GM18517 (cell line): Measurements from ENCODE around the gene GART.
A peak's percentile ranks its signal among the peaks of the same experiment; 100 is the strongest.
"Not testable (repeated sequence)": the region's sequence is repeated elsewhere in the genome, so short reads cannot be mapped to it uniquely, and the experiment has no call there.

Experiments used
- ATAC-seq: cut with Tn5 transposase; IDR thresholded peaks from one replicate; pipeline ENCODE4 v1.9.1; 2021; ENCODE audit warnings: mild to moderate bottlenecking, moderate library complexity; ENCODE audit not compliant: unreplicated experiment

Gene GART

GRCh38 chr21:33541756-33542639, at the start of gene GART:
GART (minus strand) TSS chr21:33542117; CDS start chr21:33539315, 2,802 bp downstream.
- ATAC-seq = peak; percentile 50

DNA sequence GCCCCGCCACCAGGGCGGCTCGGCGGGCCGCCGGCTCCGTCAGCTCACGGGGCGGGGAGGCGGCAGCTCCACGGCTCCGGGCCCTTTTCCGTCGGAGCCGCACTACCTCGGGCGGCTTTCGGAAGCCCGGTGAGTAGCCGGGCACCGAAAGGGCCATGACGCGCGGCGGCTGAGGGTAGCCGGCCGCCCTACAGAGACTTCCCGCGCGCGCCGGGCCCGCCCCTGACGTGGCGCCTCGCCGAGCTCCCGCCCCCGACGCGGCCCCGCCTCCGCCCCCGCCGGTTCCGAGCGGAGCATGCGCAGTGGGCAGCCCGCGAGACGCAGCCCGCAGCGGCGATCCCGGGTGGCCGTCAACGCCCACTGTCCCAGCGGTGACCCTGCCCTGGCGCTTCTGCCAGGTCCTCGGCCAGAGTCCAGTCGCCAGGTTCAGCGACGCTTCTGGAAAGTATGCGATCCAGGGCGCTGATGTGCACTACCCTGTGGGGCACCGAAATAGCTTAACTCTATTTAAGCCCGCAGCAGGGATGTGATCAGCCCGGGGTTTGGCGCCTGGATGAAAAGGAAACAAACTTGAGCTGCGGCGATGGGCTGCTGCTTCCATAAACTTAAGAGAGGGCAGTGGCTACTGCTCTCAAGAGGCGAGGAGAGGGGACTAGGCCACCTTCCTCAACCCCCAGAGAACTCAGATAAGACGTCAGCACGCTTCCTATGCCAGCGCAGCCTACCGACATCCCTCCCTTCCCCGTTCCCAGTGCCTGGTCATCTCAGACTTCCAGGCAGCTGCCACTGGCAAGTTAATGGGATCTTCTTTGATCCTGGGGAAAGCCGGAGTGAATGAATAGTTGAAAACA, 46.8 kb upstream of the GART start, which contains the start of gene DONSON:
TSS of gene DONSON (minus strand) at position 200 of the 851 bp plus-strand sequence. CDS start at position 157, 43 bp downstream.
- ATAC-seq = peak; percentile 83

- peak; percentile 57 for ATAC-seq
Measured at GRCh38 chr21:33587792-33588484, 46.0 kb upstream of the GART start.

GRCh38 chr21:33586927-33587326, 45.0 kb upstream of the GART start:
- no peak for ATAC-seq

- no peak for ATAC-seq
Measured at GRCh38 chr21:33584455-33584854, 42.5 kb upstream of the GART start.

DNA sequence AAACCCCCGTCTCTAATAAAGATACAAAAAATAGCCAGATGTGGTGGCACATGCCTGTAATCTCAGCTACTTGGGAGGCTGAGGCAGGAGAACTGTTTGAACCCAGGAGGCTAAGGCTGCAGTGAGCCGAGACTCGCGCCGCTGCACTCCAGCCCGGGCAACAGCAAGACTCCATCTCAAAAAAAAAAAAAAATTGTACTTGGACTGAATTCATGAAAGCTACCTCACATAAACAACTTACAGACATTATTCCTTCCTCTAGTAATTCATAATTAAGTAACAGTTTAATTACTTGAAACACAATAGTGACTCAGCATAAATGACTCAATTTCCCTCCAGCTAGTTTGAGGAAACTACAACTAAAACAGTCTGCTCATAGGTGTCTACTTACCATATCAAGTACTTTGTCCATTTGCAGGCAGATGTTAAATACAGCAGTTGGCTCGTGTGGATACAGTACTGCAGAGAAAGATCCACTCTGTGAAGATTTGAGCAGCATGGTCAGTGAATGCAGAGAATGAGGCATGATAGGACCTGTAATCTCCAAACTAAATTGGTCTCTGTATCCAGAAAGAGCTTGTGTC, 37.1 kb upstream of the GART start:
- ATAC-seq = no peak

GRCh38 chr21:33578214-33578613, 36.3 kb upstream of the GART start:
- no peak for ATAC-seq

GRCh38 chr21:33576741-33577141, 34.8 kb upstream of the GART start:
- ATAC-seq = not testable (repeated sequence)

DNA sequence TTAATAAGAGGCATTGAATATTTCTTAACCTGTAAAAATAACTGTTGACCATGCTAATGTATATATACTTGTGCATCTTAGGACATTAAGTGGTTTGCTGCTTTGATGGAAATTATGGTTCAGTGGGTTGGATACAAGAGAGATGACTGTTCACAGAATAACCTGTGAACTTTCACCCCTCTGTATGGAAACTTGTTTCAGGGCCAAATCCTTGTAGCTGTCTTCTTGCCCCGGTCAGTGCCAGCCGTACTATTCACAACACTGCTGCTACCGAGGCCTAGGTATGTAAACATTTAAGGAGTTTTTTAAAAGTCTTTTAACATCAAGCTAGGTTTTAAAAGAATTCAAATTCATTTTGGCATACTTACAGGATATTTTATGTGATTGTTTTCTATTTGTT, 30.4 kb upstream of the GART start:
- no peak for ATAC-seq

- ATAC-seq = no peak
Measured at GRCh38 chr21:33569991-33570390, 28.1 kb upstream of the GART start.

- no peak for ATAC-seq
Measured at GRCh38 chr21:33568448-33568847, 26.5 kb upstream of the GART start.

DNA sequence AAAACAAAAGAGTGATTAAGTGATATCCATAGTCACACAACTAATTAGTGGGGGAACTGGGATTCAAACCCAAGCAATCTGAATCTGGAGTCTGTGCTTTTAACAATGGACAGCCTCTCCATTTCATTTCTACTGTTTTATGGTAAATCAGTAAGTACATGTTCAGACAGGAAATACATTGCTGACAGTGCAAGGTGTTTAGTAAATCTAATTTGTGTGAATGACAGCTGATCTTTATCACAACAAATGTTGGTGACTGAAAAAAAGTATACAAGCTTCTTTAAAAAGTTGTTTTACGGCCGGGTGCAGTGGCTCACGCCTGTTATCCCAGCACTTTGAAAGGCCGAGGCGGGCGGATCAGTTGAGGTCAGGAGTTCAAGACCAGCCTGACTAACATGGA, 26.0 kb upstream of the GART start:
- no peak for ATAC-seq

DNA sequence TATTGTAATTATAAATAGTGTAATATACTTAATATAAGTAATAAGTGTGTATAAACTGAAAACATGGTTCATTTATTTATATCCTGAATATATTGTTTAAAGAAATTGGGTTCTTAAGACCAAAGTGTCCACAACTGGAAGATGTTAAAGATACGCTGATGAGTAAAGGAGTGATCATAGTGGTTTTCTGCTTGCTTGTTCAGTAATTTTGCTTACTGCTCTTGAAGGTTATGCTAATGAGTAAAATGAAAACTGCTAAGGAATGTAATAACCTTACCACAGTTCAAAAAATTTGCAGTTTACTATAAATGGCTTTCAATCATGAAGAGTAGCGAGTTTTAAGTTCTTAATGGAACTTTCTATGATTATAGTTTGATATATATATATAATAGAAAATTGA, 24.6 kb upstream of the GART start:
- ATAC-seq = no peak

GRCh38 chr21:33562389-33562788, 20.5 kb upstream of the GART start:
- ATAC-seq = no peak

DNA sequence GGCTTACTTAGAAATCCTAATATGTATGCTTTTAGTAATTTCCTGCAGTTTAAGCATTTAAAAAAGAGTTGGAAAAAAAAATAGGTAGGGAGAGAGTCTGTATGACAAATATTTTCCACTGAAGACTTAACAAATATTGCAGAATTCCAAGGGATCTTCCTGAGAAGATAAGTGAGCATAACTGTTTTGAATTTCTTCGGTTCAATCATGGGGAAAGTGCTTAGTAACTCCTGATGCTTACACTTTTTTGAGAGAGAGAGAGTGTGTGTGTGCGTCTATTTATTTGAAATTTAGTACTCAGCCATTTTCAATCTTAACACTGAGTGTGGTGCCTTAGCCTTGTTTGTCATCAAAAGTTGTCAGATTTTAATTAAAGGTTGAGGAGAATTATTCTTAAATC, 19.5 kb upstream of the GART start:
- ATAC-seq = no peak

DNA sequence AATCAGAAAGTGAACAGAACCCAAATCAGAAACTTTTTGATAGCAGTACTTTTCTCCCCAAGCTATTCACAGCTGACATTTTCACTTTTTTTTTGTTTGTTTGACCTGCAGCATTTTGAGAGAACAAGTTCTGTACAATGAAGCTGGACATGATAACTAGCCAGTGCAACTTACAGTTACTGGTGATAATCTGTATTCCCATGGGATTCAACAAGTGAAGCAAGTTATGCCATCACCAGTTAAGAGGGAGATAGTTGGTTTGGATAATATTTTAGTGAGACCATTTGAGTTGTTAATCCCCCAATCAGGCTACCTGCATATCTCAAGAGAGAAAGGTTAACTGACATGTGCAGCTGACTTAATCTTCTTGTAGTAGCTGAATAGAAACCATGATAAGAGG, 19.0 kb upstream of the GART start:
- ATAC-seq = no peak

DNA sequence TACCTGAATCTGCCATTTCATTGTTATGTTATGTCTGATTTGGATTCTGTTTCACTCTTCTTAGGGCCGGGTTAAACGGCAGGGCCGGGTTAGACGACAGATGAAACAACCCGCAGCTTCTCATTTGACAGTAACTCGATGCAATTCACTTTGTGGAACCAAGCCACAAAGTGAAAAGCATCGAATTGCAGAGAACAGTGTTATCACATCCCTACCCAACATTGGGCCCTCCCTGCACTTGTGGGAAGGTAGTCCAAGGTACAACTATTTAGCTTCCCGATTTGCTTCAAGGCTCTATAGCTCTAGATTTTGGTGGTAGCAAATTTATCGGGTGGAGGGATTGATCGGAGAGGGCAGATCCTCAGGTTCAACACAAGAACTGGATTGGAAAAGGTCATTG, 17.9 kb upstream of the GART start:
- no peak for ATAC-seq

- no peak for ATAC-seq
Measured at GRCh38 chr21:33558777-33559421, 17.0 kb upstream of the GART start.

GRCh38 chr21:33557447-33557846, 15.5 kb upstream of the GART start:
- no peak for ATAC-seq

GRCh38 chr21:33554982-33555344, 13.0 kb upstream of the GART start:
- no peak for ATAC-seq
